ENCODE results near the gene CAD.
"Not testable (repeated sequence)": the region's sequence is repeated elsewhere in the genome, so short reads cannot be mapped to it uniquely, and the experiment has no call there.

Gene CAD

GRCh38 chr2:27191070-27191829, 25.9 kb upstream of the CAD start:
- TF ChIP-seq CTCF (IDR thresholded peaks at IDR 0.05; ENCODE audit: low read depth, low read length): peak; percentile 77
- DNase-seq (ENCODE audit: extremely low read depth, low read depth): no peak

- no peak for DNase-seq (ENCODE audit: extremely low read depth, low read depth)
- TF ChIP-seq CTCF (IDR thresholded peaks at IDR 0.05; ENCODE audit: low read depth, low read length): no peak
These were observed 22.4 kb upstream of the CAD start for GRCh38 chr2:27194538-27195354.

GRCh38 chr2:27195799-27196198, 21.4 kb upstream of the CAD start:
- DNase-seq (ENCODE audit: extremely low read depth, low read depth): not testable (repeated sequence)

- not testable (repeated sequence) for DNase-seq (ENCODE audit: extremely low read depth, low read depth)
These were observed 19.1 kb upstream of the CAD start for GRCh38 chr2:27198068-27198467.

GRCh38 chr2:27198627-27199026, 18.5 kb upstream of the CAD start:
- no peak for TF ChIP-seq CTCF (IDR thresholded peaks at IDR 0.05; ENCODE audit: low read depth, low read length)
- no peak for DNase-seq (ENCODE audit: extremely low read depth, low read depth)

- no peak for TF ChIP-seq CTCF (IDR thresholded peaks at IDR 0.05; ENCODE audit: low read depth, low read length)
- DNase-seq (ENCODE audit: extremely low read depth, low read depth): no peak
These were observed 17.9 kb upstream of the CAD start for GRCh38 chr2:27199241-27199640.

- no peak for TF ChIP-seq CTCF (IDR thresholded peaks at IDR 0.05; ENCODE audit: low read depth, low read length)
- DNase-seq (ENCODE audit: extremely low read depth, low read depth): no peak
These were observed 15.5 kb upstream of the CAD start for GRCh38 chr2:27201675-27202074.

- no peak for TF ChIP-seq CTCF (IDR thresholded peaks at IDR 0.05; ENCODE audit: low read depth, low read length)
- no peak for DNase-seq (ENCODE audit: extremely low read depth, low read depth)
These were observed 14.3 kb upstream of the CAD start for GRCh38 chr2:27202854-27203253.

Measured in AG09319 (cell line).